ENCODE data around the gene HS6ST3. TPM values are rescaled to one million over a fixed set of nuclear protein-coding genes. Genes with fewer than 3 reads are reported as not detected.

Gene HS6ST3
- total and polyA plus RNA-seq, 2 of the 13 experiments (the other 11 are each of a cell fraction or from before 2014, with no cell fraction given): not detected

DNA sequence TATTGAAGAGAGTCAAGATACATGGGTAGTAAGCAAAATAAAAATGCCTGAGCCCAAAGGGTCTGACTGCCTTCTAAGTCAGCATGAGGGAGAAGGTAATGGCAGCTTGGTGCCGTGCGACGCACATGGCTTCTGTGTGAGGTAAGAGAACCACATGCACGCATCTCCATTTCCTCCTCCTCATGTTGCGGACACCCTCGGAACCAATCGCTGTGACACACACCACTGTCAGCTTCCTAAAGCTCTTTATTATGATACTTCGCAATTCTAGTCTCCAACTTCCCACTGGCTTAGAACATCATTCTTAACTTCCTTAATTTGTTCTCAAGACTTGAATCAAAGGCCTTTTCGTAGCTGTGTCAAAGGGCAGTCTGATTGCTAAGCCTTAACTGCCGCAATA is 734.2 kb downstream of the HS6ST3 start:
- ATAC-seq: no peak
- no peak for FAIRE-seq
- H3K27ac ChIP-seq (ENCODE audit: extremely low read length, insufficient read depth, low read length): no peak overlapping the region
- H4K20me1 ChIP-seq (ENCODE audit: insufficient read depth, low read length): no peaks in the 10 kb centered on the region
- no peak overlapping the region for H2AFZ ChIP-seq (ENCODE audit: low read length)
- H3K4me3 ChIP-seq (replicated peaks in 1 of 3; ENCODE audit: insufficient read depth in 1 of 3, low read depth in 2 of 3, low read length in 3 of 3): no peak overlapping the region
- TF ChIP-seq ZNF761 (CRISPR knock-in tag; conservative IDR thresholded peaks at IDR 0.05) (no peak), ELF3 (CRISPR knock-in tag; IDR thresholded peaks at IDR 0.05) (no peak), SKI (IDR thresholded peaks at IDR 0.05; ENCODE audit: partially characterized antibody) (no peak), JUND (CRISPR knock-in tag; IDR thresholded peaks at IDR 0.05) (no peak), DMTF1 (CRISPR knock-in tag; IDR thresholded peaks at IDR 0.05) (no peak), ZBTB7B (CRISPR knock-in tag; IDR thresholded peaks at IDR 0.05) (no peak), HDAC1 (CRISPR knock-in tag; IDR thresholded peaks at IDR 0.05) (no peak), ZSCAN22 (CRISPR knock-in tag; IDR thresholded peaks at IDR 0.05) (no peak), SMARCE1 (IDR thresholded peaks at IDR 0.05; ENCODE audit: borderline replicate concordance) (no peak), YEATS4 (CRISPR knock-in tag; IDR thresholded peaks at IDR 0.05; ENCODE audit: borderline replicate concordance) (no peak), ZNF17 (CRISPR knock-in tag; IDR thresholded peaks at IDR 0.05) (no peak), BCL6 (CRISPR knock-in tag; IDR thresholded peaks at IDR 0.05) (no peak), ZIK1 (CRISPR knock-in tag; IDR thresholded peaks at IDR 0.05; ENCODE audit: borderline replicate concordance, low read depth) (no peak), ZNF724P (CRISPR knock-in tag; IDR thresholded peaks at IDR 0.05; ENCODE audit: borderline replicate concordance) (no peak), ZNF563 (CRISPR knock-in tag; IDR thresholded peaks at IDR 0.05) (no peak)
- TF ChIP-seq, protein P1, sequence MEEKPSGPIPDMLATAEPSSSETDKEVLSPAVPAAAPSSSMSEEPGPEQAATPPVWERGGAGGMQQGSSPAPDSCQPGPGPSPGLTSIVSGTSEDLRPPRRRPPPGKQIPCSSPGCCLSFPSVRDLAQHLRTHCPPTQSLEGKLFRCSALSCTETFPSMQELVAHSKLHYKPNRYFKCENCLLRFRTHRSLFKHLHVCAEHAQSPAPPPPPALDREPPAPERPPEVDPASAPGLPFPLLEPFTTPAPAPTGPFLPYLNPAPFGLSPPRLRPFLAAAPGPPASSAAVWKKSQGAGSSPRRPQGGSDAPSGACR (CRISPR knock-in tag; IDR thresholded peaks at IDR 0.05): no peak
- intact Hi-C loops (cut with micrococcal nuclease; ENCODE audit: unreplicated experiment): loop anchor here (5.0 kb wide), 1 partner anchor 682 kb away; no protein-coding TSS in a partner anchor
- no peak overlapping the region for H3K9ac ChIP-seq (ENCODE audit: insufficient read depth, low read depth, low read length)
- H3K27me3 ChIP-seq (ENCODE audit: control insufficient read depth in 1 of 2, insufficient read depth in 2 of 2, low read length in 2 of 2): no peaks in the 10 kb centered on the region; a peak in 1 of 5 replicates
- no TSS peak for BruUV-seq (replicated peaks)
- H3K4me2 ChIP-seq (ENCODE audit: low read depth, low read length): no peak overlapping the region
- WGBS (ENCODE audit: low lambda C conversion rate): 72% methylated on average over 10 of the region's 10 CpGs
- H3K4me1 ChIP-seq (ENCODE audit: insufficient read depth, low read length): no peaks in the 10 kb centered on the region
- ChIA-PET CTCF (ENCODE audit: low intra/inter-chr PET ratio, low total read pairs) (interaction anchor here (2.3 kb wide), 1 partner anchor 135 kb away, joined by 13 read pairs; no protein-coding TSS in a partner anchor), POLR2A (no interaction called here)
- no peaks in the 10 kb centered on the region for H3K36me3 ChIP-seq (replicated peaks in 1 of 2; ENCODE audit: control insufficient read depth in 1 of 2, insufficient read depth in 2 of 2, low read length in 2 of 2)
- in situ Hi-C loops (cut with HindIII; ENCODE audit: extremely low pct_ligation_motif_present, low pct_unique_long_range_greater_than_20kb): no loop called here
- DNase-seq (ENCODE audit: low spot score): no peak
- H3K79me2 ChIP-seq (ENCODE audit: insufficient read depth, low read length): no peaks in the 10 kb centered on the region
- H3K9me3 ChIP-seq (ENCODE audit: low read length): no peaks in the 10 kb centered on the region
